Peyer's patch (tissue), 4 donors: ENCODE measurements around the gene IBTK.
"Not testable (repeated sequence)": the region's sequence is repeated elsewhere in the genome, so short reads cannot be mapped to it uniquely, and the experiment has no call there.

ENCODE experiments used
- CTCF ChIP-seq, 6 experiments: fragments of 450-650 bp in 4 of 6; fragments of 200-600 bp in 2 of 6; sonication (generic) in 1 of 6; IDR thresholded peaks; one replicate each; pipeline ENCODE4 v1.5.1; 2017 to 2019; ENCODE audit warnings: antibody characterized with exemption in 6 of 6, mild to moderate bottlenecking in 3 of 6, moderate library complexity in 1 of 6
- POLR2A ChIP-seq, 2 donors: fragments of 450-650 bp; IDR thresholded peaks; one replicate each; pipeline ENCODE4 v1.5.1; 2017; ENCODE audit warnings: antibody characterized with exemption in 2 of 2, mild to moderate bottlenecking in 2 of 2, moderate library complexity in 2 of 2

GRCh38 chr6:82281550-82281949 is 34.0 kb upstream of the IBTK start:
- not testable (repeated sequence) for TF ChIP-seq CTCF, POLR2A (IDR thresholded peaks at IDR 0.05)
